Sigmoid colon (tissue), 7 donors: ENCODE results near the gene RAP1GAP. TPM values are rescaled to one million over a fixed set of nuclear protein-coding genes. Genes with fewer than 3 reads are reported as not detected.

Experiments used
- DNase-seq: peaks from one replicate; pipeline ENCODE4 v3.0.0-alpha.2; 2019
- H3K27ac ChIP-seq, 4 donors: fragments of 200-600 bp; sonication (generic); one replicate each; pipeline ENCODE4 v1.5.1; 2016 to 2019; ENCODE audit warnings: mild to moderate bottlenecking in 1 of 4
- H3K27me3 ChIP-seq, 3 donors: fragments of 200-600 bp; sonication (generic); one replicate each; pipeline ENCODE4 v1.5.1; 2019; ENCODE audit warnings: mild to moderate bottlenecking in 1 of 3
- H3K36me3 ChIP-seq, 4 donors: fragments of 200-600 bp; sonication (generic); one replicate each; pipeline ENCODE4 v1.5.1; 2016 to 2019
- H3K4me1 ChIP-seq, 4 donors: fragments of 200-600 bp; sonication (generic); one replicate each; pipeline ENCODE4 v1.5.1; 2017 to 2019
- H3K4me3 ChIP-seq, 4 donors: fragments of 200-600 bp; sonication (generic); one replicate each; pipeline ENCODE4 v1.5.1; 2017 to 2019; ENCODE audit warnings: mild to moderate bottlenecking in 2 of 4, moderate library complexity in 1 of 4
- H3K9me3 ChIP-seq, 4 donors: fragments of 200-600 bp in 3 of 4; sonication (generic) in 3 of 4; one replicate each; pipeline versions ENCODE4 v1.5.1 to v1.6.1; 2013 to 2019
- EP300 ChIP-seq, 4 donors: sonication (generic); formaldehyde crosslinking; IDR thresholded peaks; one replicate each; pipeline ENCODE4 v1.6.1; 2017; ENCODE audit warnings: antibody characterized with exemption in 4 of 4
- POLR2A ChIP-seq, 2 donors: fragments of 450-650 bp; IDR thresholded peaks; one replicate each; pipeline ENCODE4 v1.6.1; 2016; ENCODE audit warnings: antibody characterized with exemption in 2 of 2, mild to moderate bottlenecking in 2 of 2, moderate library complexity in 2 of 2
- POLR2AphosphoS5 ChIP-seq, 4 donors: sonication (generic); formaldehyde crosslinking; IDR thresholded peaks; one replicate each; pipeline ENCODE4 v1.6.1; 2017; ENCODE audit warnings: antibody characterized with exemption in 4 of 4
- WGBS, 2 donors: extraction: QIAGEN DNeasy Blood & Tissue Kit; methylation state at CpG; one replicate each; pipeline ENCODE4 v1.1.7; 2013; 5-methylcytosine and 5-hydroxymethylcytosine counted together
- intact Hi-C: fragments of 100-400 bp; cut with DNase I; formaldehyde crosslinking; loops from one replicate; pipeline ENCODE4 v1.15.1; 2023
- polyA plus RNA-seq, 3 donors: library from polyadenylated mRNA; stranded (reverse); fragments of 200-250 nt; gene quantifications; one replicate each; pipeline ENCODE4 v1.2.3, GENCODE V29; 2013
- total RNA-seq, 4 donors: library from RNA; depleted of rRNA; stranded (reverse); fragments of >200 nt; gene quantifications; one replicate each; pipeline ENCODE4 v1.1.0, GENCODE V29; 2016
- TF ChIP-seq, protein P1 (sequence below), 4 experiments: fragments of 450-650 bp in 3 of 4; fragments of 200-600 bp in 1 of 4; IDR thresholded peaks; one replicate each; pipeline ENCODE4 v1.5.1; 2016 to 2019; ENCODE audit warnings: antibody characterized with exemption in 4 of 4, mild to moderate bottlenecking in 3 of 4, moderate library complexity in 2 of 4
- donor health status: healthy with polysubstance abuse.
- donor health status: Bipolar disorder and iron deficiency.
- donor health status: healthy.

Gene RAP1GAP
- total and polyA plus RNA-seq, 7 donors, result 0.33 to 47.4 (median 12.5) TPM; not detected in 1

DNA sequence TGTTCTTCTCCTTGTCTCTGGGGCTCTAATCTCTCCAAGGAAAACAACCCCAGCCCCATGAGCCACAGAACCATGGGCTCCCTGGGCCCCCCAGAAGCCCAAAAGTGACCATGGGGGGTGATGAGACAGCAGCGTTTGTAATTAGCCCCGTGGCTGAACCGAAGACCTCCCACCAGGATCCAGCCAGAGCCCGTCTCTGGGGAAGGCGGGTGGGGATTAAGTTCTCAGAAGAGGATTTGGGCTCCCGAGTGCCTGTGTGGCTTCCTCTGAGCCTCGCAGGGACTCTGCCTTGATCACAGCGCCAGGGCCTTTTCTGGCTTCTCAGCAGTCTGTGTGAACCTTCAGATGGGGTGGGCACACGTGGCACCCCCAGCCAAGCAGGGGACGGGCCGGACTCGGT, 82.9 kb downstream of the RAP1GAP start:
- intact Hi-C loops, result no loop called here
- 59 to 66% methylated on average over 12 of the region's 12 CpGs for WGBS, 2 donors

DNA sequence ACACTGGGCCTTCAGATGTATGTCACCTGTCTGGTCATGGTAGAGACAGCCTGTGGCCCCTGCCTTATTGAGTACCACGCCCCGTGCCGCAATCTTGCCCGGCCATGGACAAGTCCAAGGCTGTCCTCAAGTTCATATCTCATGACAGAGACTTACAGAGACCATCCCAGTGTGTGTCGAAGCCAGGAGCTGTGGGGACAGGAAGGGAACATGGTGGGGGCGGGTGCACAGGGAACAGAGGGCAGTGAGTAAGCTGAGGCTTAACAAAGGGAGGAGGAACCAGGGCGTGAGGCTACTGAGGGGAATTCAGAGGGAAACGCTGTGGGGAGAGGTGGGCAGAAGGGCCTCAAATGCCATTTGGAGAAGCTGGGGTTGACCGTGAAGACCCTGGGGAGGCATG, 84.1 kb downstream of the RAP1GAP start:
- no peak overlapping the region for H3K27ac ChIP-seq

More for the DNA sequence above, 82.9 kb downstream of the RAP1GAP start:
- Histone ChIP-seq H3K4me1 (peaks cover 0 to 19% (median 13%) of the 10 kb centered on the region in 4 donors), H3K27ac (no peak overlapping the region), H3K36me3 (no peaks in the 10 kb centered on the region), H3K4me3 (no peak overlapping the region), H3K27me3 (peaks cover 0 to 49% (median 6%) of the 10 kb centered on the region in 3 donors), H3K9me3 (no peaks in the 10 kb centered on the region)
- TF ChIP-seq POLR2AphosphoS5 (IDR thresholded peaks at IDR 0.05) (no peak), POLR2A (IDR thresholded peaks at IDR 0.05) (no peak), EP300 (IDR thresholded peaks at IDR 0.05) (no peak)
- TF ChIP-seq, protein P1, sequence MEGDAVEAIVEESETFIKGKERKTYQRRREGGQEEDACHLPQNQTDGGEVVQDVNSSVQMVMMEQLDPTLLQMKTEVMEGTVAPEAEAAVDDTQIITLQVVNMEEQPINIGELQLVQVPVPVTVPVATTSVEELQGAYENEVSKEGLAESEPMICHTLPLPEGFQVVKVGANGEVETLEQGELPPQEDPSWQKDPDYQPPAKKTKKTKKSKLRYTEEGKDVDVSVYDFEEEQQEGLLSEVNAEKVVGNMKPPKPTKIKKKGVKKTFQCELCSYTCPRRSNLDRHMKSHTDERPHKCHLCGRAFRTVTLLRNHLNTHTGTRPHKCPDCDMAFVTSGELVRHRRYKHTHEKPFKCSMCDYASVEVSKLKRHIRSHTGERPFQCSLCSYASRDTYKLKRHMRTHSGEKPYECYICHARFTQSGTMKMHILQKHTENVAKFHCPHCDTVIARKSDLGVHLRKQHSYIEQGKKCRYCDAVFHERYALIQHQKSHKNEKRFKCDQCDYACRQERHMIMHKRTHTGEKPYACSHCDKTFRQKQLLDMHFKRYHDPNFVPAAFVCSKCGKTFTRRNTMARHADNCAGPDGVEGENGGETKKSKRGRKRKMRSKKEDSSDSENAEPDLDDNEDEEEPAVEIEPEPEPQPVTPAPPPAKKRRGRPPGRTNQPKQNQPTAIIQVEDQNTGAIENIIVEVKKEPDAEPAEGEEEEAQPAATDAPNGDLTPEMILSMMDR (IDR thresholded peaks at IDR 0.05), result no peak
- no peak for DNase-seq

DNA sequence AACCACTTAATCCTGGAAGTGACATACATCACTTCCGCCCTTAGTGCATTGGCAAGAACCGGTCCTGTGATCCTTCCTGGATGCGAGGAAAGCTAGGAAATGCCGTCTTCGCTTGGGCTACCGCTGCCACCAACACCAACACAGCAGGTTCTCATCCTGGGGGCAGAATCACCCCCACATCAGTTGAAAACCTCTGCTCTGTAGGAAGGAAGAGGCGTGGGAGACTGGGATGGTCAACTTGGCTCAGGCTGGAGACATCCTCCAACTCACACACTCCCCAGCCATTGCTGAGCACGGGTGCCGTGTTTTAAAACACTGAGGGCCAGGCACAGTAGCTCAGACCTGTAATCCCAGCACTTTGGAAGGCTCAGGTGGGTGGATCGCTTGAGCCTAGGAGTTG, 85.1 kb downstream of the RAP1GAP start:
- Histone ChIP-seq H3K27me3 (peaks cover 0 to 31% (median 6%) of the 10 kb centered on the region in 3 donors), H3K4me3 (no peak overlapping the region), H3K27ac (no peak overlapping the region), H3K36me3 (no peaks in the 10 kb centered on the region), H3K9me3 (no peaks in the 10 kb centered on the region), H3K4me1 (peaks cover 0 to 9% (median 8%) of the 10 kb centered on the region in 4 donors)
- WGBS, 2 donors, result 70 to 73% methylated on average over 10 of the region's 10 CpGs
- intact Hi-C loops, result no loop called here
- TF ChIP-seq POLR2A (IDR thresholded peaks at IDR 0.05) (no peak), POLR2AphosphoS5 (IDR thresholded peaks at IDR 0.05) (no peak), EP300 (IDR thresholded peaks at IDR 0.05) (no peak)
- TF ChIP-seq, protein P1 (IDR thresholded peaks at IDR 0.05), result no peak
- no peak for DNase-seq

More for the DNA sequence above, 84.1 kb downstream of the RAP1GAP start:
- intact Hi-C loops, result no loop called here
- no peaks in the 10 kb centered on the region for H3K36me3 ChIP-seq
- H3K4me1 ChIP-seq, result peaks cover 0 to 11% (median 9%) of the 10 kb centered on the region in 4 donors
- DNase-seq, result no peak
- H3K27me3 ChIP-seq, result peaks cover 0 to 37% (median 6%) of the 10 kb centered on the region in 3 donors
- no peak for TF ChIP-seq EP300 (IDR thresholded peaks at IDR 0.05)
- no peak for TF ChIP-seq POLR2A (IDR thresholded peaks at IDR 0.05)
- H3K4me3 ChIP-seq, result no peak overlapping the region
- 60 to 77% methylated on average over 9 of the region's 9 CpGs for WGBS, 2 donors
- no peaks in the 10 kb centered on the region for H3K9me3 ChIP-seq

DNA sequence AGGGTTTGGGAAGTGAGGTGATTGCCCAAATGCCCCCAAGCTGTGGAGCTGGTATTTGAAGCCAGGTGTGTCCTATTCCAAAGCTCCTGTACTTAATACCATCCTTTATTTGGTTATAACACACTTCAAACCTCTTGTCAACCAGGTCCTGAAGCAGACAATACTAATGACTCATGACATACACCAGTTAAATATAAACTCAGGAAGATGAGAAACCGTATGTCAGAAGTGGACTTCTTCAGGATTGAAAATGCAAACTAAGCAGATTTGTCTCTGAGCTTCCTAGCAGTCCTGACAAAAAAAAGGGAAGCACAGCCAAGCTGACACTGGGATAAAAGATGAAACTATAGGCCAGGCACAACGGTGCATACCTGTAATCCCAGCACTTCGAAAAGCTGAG, 89.4 kb downstream of the RAP1GAP start:
- peaks cover 0 to 2% (median 1%) of the 10 kb centered on the region in 4 donors for H3K4me1 ChIP-seq
- TF ChIP-seq EP300 (IDR thresholded peaks at IDR 0.05), result no peak
- no peak for TF ChIP-seq POLR2AphosphoS5 (IDR thresholded peaks at IDR 0.05)
- TF ChIP-seq, protein P1 (IDR thresholded peaks at IDR 0.05), result no peak
- no peak for TF ChIP-seq POLR2A (IDR thresholded peaks at IDR 0.05)
- peaks cover 0 to 4% (median 0%) of the 10 kb centered on the region in 3 donors for H3K27me3 ChIP-seq
- H3K4me3 ChIP-seq, result no peak overlapping the region
- H3K27ac ChIP-seq, result no peak overlapping the region
- intact Hi-C loops, result no loop called here
- no peak for DNase-seq
- H3K36me3 ChIP-seq, result no peaks in the 10 kb centered on the region
- WGBS, 2 donors, result 48 to 67% methylated on average over 3 of the region's 3 CpGs
- H3K9me3 ChIP-seq, result no peaks in the 10 kb centered on the region

DNA sequence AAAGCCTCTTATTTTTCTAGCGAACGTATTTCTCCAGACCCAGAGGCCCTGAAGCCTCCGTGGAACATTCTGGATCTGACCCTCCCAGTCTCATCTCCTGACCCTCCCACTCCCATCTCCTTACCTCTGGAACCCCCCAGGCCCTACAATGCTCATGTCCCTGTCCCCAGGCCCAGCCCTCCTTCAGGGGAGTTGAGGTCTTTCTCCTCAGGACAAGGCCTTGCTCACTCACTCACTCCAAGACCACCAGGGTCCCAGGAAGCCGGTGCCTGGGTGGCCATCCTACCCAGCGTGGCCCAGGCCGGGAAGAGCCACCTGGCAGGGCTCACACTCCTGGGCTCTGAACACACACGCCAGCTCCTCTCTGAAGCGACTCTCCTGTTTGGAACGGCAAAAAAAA, 91.2 kb downstream of the RAP1GAP start:
- TF ChIP-seq POLR2AphosphoS5 (IDR thresholded peaks at IDR 0.05) (no peak), POLR2A (IDR thresholded peaks at IDR 0.05) (no peak), EP300 (IDR thresholded peaks at IDR 0.05) (no peak)
- TF ChIP-seq, protein P1 (IDR thresholded peaks at IDR 0.05), result no peak
- intact Hi-C loops, result no loop called here
- H3K9me3 ChIP-seq, result no peaks in the 10 kb centered on the region
- H3K4me1 ChIP-seq, result peaks cover 0 to 14% (median 13%) of the 10 kb centered on the region in 4 donors
- 89% methylated on average over 9 of the region's 9 CpGs for WGBS, 2 donors
- H3K27ac ChIP-seq, result no peak overlapping the region
- no peaks in the 10 kb centered on the region for H3K27me3 ChIP-seq
- H3K4me3 ChIP-seq, result no peak overlapping the region
- H3K36me3 ChIP-seq, result no peaks in the 10 kb centered on the region
- DNase-seq, result no peak
